ENCODE data around the gene GADD45G.

- TF ChIP-seq GATA2 (IDR thresholded peaks at IDR 0.05; ENCODE audit: low read depth, low read length) (no peak), GATA3 (IDR thresholded peaks at IDR 0.05; ENCODE audit: low read depth, low read length) (no peak)
Measured at GRCh38 chr9:89592963-89593726, 11.7 kb upstream of the GADD45G start.
